ENCODE data around the gene ATG4D.
A peak's percentile ranks its signal among the peaks of the same experiment; 100 is the strongest.
"Not testable (repeated sequence)": the region's sequence is repeated elsewhere in the genome, so short reads cannot be mapped to it uniquely, and the experiment has no call there.

The ATG4D gene

GRCh38 chr19:10520652-10521318, 22.9 kb upstream of the ATG4D start:
- no peak for DNase-seq

- DNase-seq, result no peak
These were observed 22.1 kb upstream of the ATG4D start for GRCh38 chr19:10521461-10522171.

GRCh38 chr19:10523135-10523636, 20.5 kb upstream of the ATG4D start:
- DNase-seq, result no peak

- no peak for DNase-seq
These were observed 18.1 kb upstream of the ATG4D start for GRCh38 chr19:10525636-10526035.

GRCh38 chr19:10526887-10527286, 16.8 kb upstream of the ATG4D start:
- DNase-seq, result not testable (repeated sequence)

GRCh38 chr19:10532457-10532856, 11.2 kb upstream of the ATG4D start:
- DNase-seq, result no peak

- DNase-seq, result no peak
These were observed 9.9 kb upstream of the ATG4D start for GRCh38 chr19:10533646-10534386.

GRCh38 chr19:10535613-10536012, 8.1 kb upstream of the ATG4D start:
- no peak for DNase-seq

GRCh38 chr19:10537668-10538067, 6.0 kb upstream of the ATG4D start:
- no peak for DNase-seq

GRCh38 chr19:10538204-10538983, 5.3 kb upstream of the ATG4D start:
- DNase-seq, result no peak

GRCh38 chr19:10539016-10539415, 4.7 kb upstream of the ATG4D start:
- DNase-seq, result not testable (repeated sequence)

- DNase-seq, result no peak
These were observed 665 bp upstream of the ATG4D start for GRCh38 chr19:10543059-10543419.

GRCh38 chr19:10544242-10544752, 593 bp downstream of the ATG4D start:
- peak; percentile 48 to 57 for DNase-seq

GRCh38 chr19:10544753-10545251, 1.1 kb downstream of the ATG4D start:
- peak; percentile 30 to 41 for DNase-seq

GRCh38 chr19:10546817-10547216, 3.1 kb downstream of the ATG4D start:
- DNase-seq, result no peak

GRCh38 chr19:10548746-10549276, 5.1 kb downstream of the ATG4D start:
- DNase-seq, result no peak

GRCh38 chr19:10549733-10550132, 6.0 kb downstream of the ATG4D start:
- DNase-seq, result no peak

- DNase-seq, result no peak
These were observed 6.6 kb downstream of the ATG4D start for GRCh38 chr19:10550336-10550735.

GRCh38 chr19:10551006-10551405, 7.3 kb downstream of the ATG4D start:
- DNase-seq, result not testable (repeated sequence)

- DNase-seq, result peak; percentile 59 to 67
These were observed 8.1 kb downstream of the ATG4D start for GRCh38 chr19:10551698-10552301.

GRCh38 chr19:10552510-10553053, 8.9 kb downstream of the ATG4D start:
- DNase-seq, result peak; percentile 60 to 71

All from activated T-cell treated with anti-CD3 and anti-CD28 coated beads, Interleukin-2, amount 50 U/mL, for 48 hours (primary cell).